GM19328 (cell line): ENCODE measurements around the gene RAVER1.

Source experiments
- ATAC-seq: cut with Tn5 transposase; IDR thresholded peaks from one replicate; pipeline ENCODE4 v1.9.1; 2021; ENCODE audit warnings: mild to moderate bottlenecking, moderate library complexity; ENCODE audit not compliant: unreplicated experiment

Gene RAVER1

GRCh38 chr19:10270616-10271394 lies 62.5 kb downstream of the RAVER1 start, which contains the start of gene ICAM1:
TSS of gene ICAM1 (plus strand) at chr19:10271120. CDS start at chr19:10271160, 40 bp downstream.
- ATAC-seq, result peak; percentile 47

- ATAC-seq, result no peak
Measured at GRCh38 chr19:10270180-10270615, 63.1 kb downstream of the RAVER1 start.

GRCh38 chr19:10269333-10270179 lies 63.8 kb downstream of the RAVER1 start:
- ATAC-seq, result no peak

- no peak for ATAC-seq
Measured at GRCh38 chr19:10268071-10268470, 65.3 kb downstream of the RAVER1 start.

- no peak for ATAC-seq
Measured at GRCh38 chr19:10266706-10267105, 66.6 kb downstream of the RAVER1 start.
